Measurements from ENCODE around the gene CAPG. TPM values are rescaled to one million over a fixed set of nuclear protein-coding genes. Genes with fewer than 3 reads are reported as not detected.

The CAPG gene
- total and polyA plus RNA-seq, 9 of the 15 experiments (the other 6 are each of a cell fraction or from before 2014, with no cell fraction given) = 10.6 to 90.4 (median 56.0) TPM

GRCh38 chr2:85418132-85419008, 8.2 kb upstream of the CAPG start, which contains the start of gene SH2D6 (continued):
- no peak for TF ChIP-seq EWSR1 (IDR thresholded peaks at IDR 0.05; ENCODE audit: borderline replicate concordance, low read depth, partially characterized antibody)
- no peak; the same call in 1 of the 2 replicates for TF ChIP-seq HDGF (IDR thresholded peaks at IDR 0.05)
- no peak; the same call in none of the 2 replicates for TF ChIP-seq ZBTB17 (CRISPR knock-in tag; IDR thresholded peaks at IDR 0.05)
- no peak for TF ChIP-seq ZC3H4 (CRISPR knock-in tag; IDR thresholded peaks at IDR 0.05; ENCODE audit: borderline replicate concordance)
- TF ChIP-seq GTF2F1 (IDR thresholded peaks at IDR 0.05; ENCODE audit: low read depth, low read length) = no peak
- TF ChIP-seq EZH2 (IDR thresholded peaks at IDR 0.05; ENCODE audit: borderline replicate concordance, low read depth, low read length) = no peak
- TF ChIP-seq BRCA1 (IDR thresholded peaks at IDR 0.05) = no peak
- TF ChIP-seq BRCA1 (CRISPR knock-in tag; IDR thresholded peaks at IDR 0.05) = no peak
- no peak for TF ChIP-seq POLR3A (IDR thresholded peaks at IDR 0.05; ENCODE audit: borderline replicate concordance, extremely low read depth, insufficient read depth, insufficient read length)
- no peak for TF ChIP-seq DPF2 (IDR thresholded peaks at IDR 0.05)
- TF ChIP-seq JUNB (CRISPR knock-in tag; conservative IDR thresholded peaks at IDR 0.05) = no peak
- TF ChIP-seq ZNF232 (CRISPR knock-in tag; IDR thresholded peaks at IDR 0.05) = peak; percentile 83; the same call in 1 of the 2 replicates
- no peak for TF ChIP-seq ZNF696 (CRISPR knock-in tag; conservative IDR thresholded peaks at IDR 0.05)
- TF ChIP-seq EHMT2 (IDR thresholded peaks at IDR 0.05) = no peak
- no peak for TF ChIP-seq ZNF77 (CRISPR knock-in tag; IDR thresholded peaks at IDR 0.05)
- peak; percentile 42; the same call in 1 of the 2 replicates for TF ChIP-seq MXI1 (IDR thresholded peaks at IDR 0.05; ENCODE audit: low read depth, low read length)
- TF ChIP-seq PTRF (tag; IDR thresholded peaks at IDR 0.05) = peak; percentile 31; the same call in 1 of the 2 replicates
- no peak for TF ChIP-seq NR1H2 (CRISPR knock-in tag; IDR thresholded peaks at IDR 0.05)
- TF ChIP-seq NR2F6 (CRISPR knock-in tag; IDR thresholded peaks at IDR 0.05) = no peak
- 0 out of 2 replicates have a peak, but pooled peaks have one; percentile 15 for TF ChIP-seq ZNF24 (IDR thresholded peaks at IDR 0.05)
- TF ChIP-seq SMAD2 (IDR thresholded peaks at IDR 0.05; ENCODE audit: low read depth, low read length) = no peak
- TF ChIP-seq PURB (CRISPR knock-in tag; IDR thresholded peaks at IDR 0.05; ENCODE audit: low read depth) = no peak
- 0 out of 4 replicates have a peak, but pooled peaks of 1 of the 2 experiments have one; percentile 40 for TF ChIP-seq HDAC1 (IDR thresholded peaks at IDR 0.05)
- peak; percentile 93 for TF ChIP-seq SP1 (CRISPR knock-in tag; IDR thresholded peaks at IDR 0.05)
- no peak for TF ChIP-seq MTA1 (IDR thresholded peaks at IDR 0.05; ENCODE audit: borderline replicate concordance)
- TF ChIP-seq DEAF1 (CRISPR knock-in tag; IDR thresholded peaks at IDR 0.05) = no peak
- no peak for TF ChIP-seq STAT6 (CRISPR knock-in tag; IDR thresholded peaks at IDR 0.05)
- no peak for TF ChIP-seq BMI1 (IDR thresholded peaks at IDR 0.05; ENCODE audit: low read length)
- no peak for TF ChIP-seq CBX1 (IDR thresholded peaks at IDR 0.05; ENCODE audit: low read depth)
